Stimulated activated naive B cell treated with anti-CD40 and anti-IgM and Interleukin-4, amounts not matched to agents 10 μg/mL and 1 μg/mL and 100 μg/mL, for 72 hours (primary cell): ENCODE results near the gene PRIM2.
"Not testable (repeated sequence)": the region's sequence is repeated elsewhere in the genome, so short reads cannot be mapped to it uniquely, and the experiment has no call there.

Source experiments
- ATAC-seq, 2 donors: fragments of 150-1000 bp; cut with Tn5 transposase; replicated peaks; 2 replicates each; pipeline ENCODE4 v1.10.0; 2021; ENCODE audit warnings: moderate library complexity in 1 of 2
- DNase-seq: peaks from one replicate; pipeline ENCODE4 v3.0.0; 2021
- H3K27ac Mint-ChIP-seq: one replicate; pipeline ENCODE4 v1.8.0; 2022; ENCODE audit warnings: mild to moderate bottlenecking, mixed read lengths
- H3K27me3 Mint-ChIP-seq, 2 donors: one replicate each; pipeline ENCODE4 v1.8.0; 2022; ENCODE audit warnings: mixed read lengths in 2 of 2
- H3K36me3 Mint-ChIP-seq, 2 donors: one replicate each; pipeline ENCODE4 v1.8.0; 2022; ENCODE audit warnings: mixed read lengths in 2 of 2, mild to moderate bottlenecking in 1 of 2
- H3K4me1 Mint-ChIP-seq, 2 donors: one replicate each; pipeline ENCODE4 v1.8.0; 2022; ENCODE audit warnings: mixed read lengths in 2 of 2, mild to moderate bottlenecking in 1 of 2
- H3K4me3 Mint-ChIP-seq, 2 donors: one replicate each; pipeline ENCODE4 v1.8.0; 2022; ENCODE audit warnings: mild to moderate bottlenecking in 2 of 2, mixed read lengths in 2 of 2, moderate library complexity in 1 of 2
- H3K9me3 Mint-ChIP-seq, 2 donors: one replicate each; pipeline ENCODE4 v1.8.0; 2022; ENCODE audit warnings: mixed read lengths in 2 of 2, mild to moderate bottlenecking in 1 of 2

Gene PRIM2

GRCh38 chr6:57557855-57558254 is 240.4 kb downstream of the PRIM2 start:
- not testable (repeated sequence) for H3K36me3 Mint-ChIP-seq, H3K27me3 Mint-ChIP-seq, ATAC-seq, H3K4me3 Mint-ChIP-seq, H3K9me3 Mint-ChIP-seq, DNase-seq, H3K27ac Mint-ChIP-seq, H3K4me1 Mint-ChIP-seq

- H3K27ac Mint-ChIP-seq, H3K27me3 Mint-ChIP-seq, H3K36me3 Mint-ChIP-seq, ATAC-seq, DNase-seq, H3K4me3 Mint-ChIP-seq, H3K9me3 Mint-ChIP-seq, H3K4me1 Mint-ChIP-seq: not testable (repeated sequence)
These were observed 241.7 kb downstream of the PRIM2 start for GRCh38 chr6:57559170-57559569.

- H3K27ac Mint-ChIP-seq, ATAC-seq, H3K27me3 Mint-ChIP-seq, DNase-seq, H3K36me3 Mint-ChIP-seq, H3K4me1 Mint-ChIP-seq, H3K9me3 Mint-ChIP-seq, H3K4me3 Mint-ChIP-seq: not testable (repeated sequence)
These were observed 244.8 kb downstream of the PRIM2 start for GRCh38 chr6:57562233-57562632.

- DNase-seq, H3K9me3 Mint-ChIP-seq, H3K27me3 Mint-ChIP-seq, H3K27ac Mint-ChIP-seq, H3K36me3 Mint-ChIP-seq, H3K4me1 Mint-ChIP-seq, H3K4me3 Mint-ChIP-seq, ATAC-seq: not testable (repeated sequence)
These were observed 254.7 kb downstream of the PRIM2 start for GRCh38 chr6:57572119-57572518.

- H3K27ac Mint-ChIP-seq, H3K9me3 Mint-ChIP-seq, H3K4me1 Mint-ChIP-seq, H3K27me3 Mint-ChIP-seq, H3K36me3 Mint-ChIP-seq, H3K4me3 Mint-ChIP-seq, DNase-seq, ATAC-seq: not testable (repeated sequence)
These were observed 255.4 kb downstream of the PRIM2 start for GRCh38 chr6:57572844-57573243.

- H3K4me1 Mint-ChIP-seq, H3K27ac Mint-ChIP-seq, H3K9me3 Mint-ChIP-seq, ATAC-seq, H3K4me3 Mint-ChIP-seq, H3K36me3 Mint-ChIP-seq, DNase-seq, H3K27me3 Mint-ChIP-seq: not testable (repeated sequence)
These were observed 259.6 kb downstream of the PRIM2 start for GRCh38 chr6:57577023-57577422.

GRCh38 chr6:57579489-57579888 is 262.1 kb downstream of the PRIM2 start:
- H3K9me3 Mint-ChIP-seq, H3K27ac Mint-ChIP-seq, H3K4me1 Mint-ChIP-seq, H3K27me3 Mint-ChIP-seq, H3K36me3 Mint-ChIP-seq, H3K4me3 Mint-ChIP-seq, ATAC-seq, DNase-seq: not testable (repeated sequence)

GRCh38 chr6:57581586-57581985 is 264.2 kb downstream of the PRIM2 start:
- H3K36me3 Mint-ChIP-seq, result peaks cover 3 to 16% of the 10 kb centered on the region in 2 donors
- H3K4me1 Mint-ChIP-seq, H3K9me3 Mint-ChIP-seq, DNase-seq, ATAC-seq, H3K27me3 Mint-ChIP-seq, H3K27ac Mint-ChIP-seq, H3K4me3 Mint-ChIP-seq: not testable (repeated sequence)

- H3K36me3 Mint-ChIP-seq, result peaks cover 10 to 12% of the 10 kb centered on the region in 2 donors
- H3K27ac Mint-ChIP-seq, DNase-seq, H3K4me3 Mint-ChIP-seq, H3K27me3 Mint-ChIP-seq, H3K4me1 Mint-ChIP-seq, ATAC-seq, H3K9me3 Mint-ChIP-seq: not testable (repeated sequence)
These were observed 283.7 kb downstream of the PRIM2 start for GRCh38 chr6:57601105-57601504.

- H3K27ac Mint-ChIP-seq, H3K9me3 Mint-ChIP-seq, DNase-seq, H3K4me1 Mint-ChIP-seq, ATAC-seq, H3K4me3 Mint-ChIP-seq, H3K27me3 Mint-ChIP-seq: not testable (repeated sequence)
- peaks cover 24 to 33% of the 10 kb centered on the region in 2 donors for H3K36me3 Mint-ChIP-seq
These were observed 287.9 kb downstream of the PRIM2 start for GRCh38 chr6:57605303-57605702.

GRCh38 chr6:57606331-57606730 is 288.9 kb downstream of the PRIM2 start:
- H3K36me3 Mint-ChIP-seq, result peaks cover 26 to 33% of the 10 kb centered on the region in 2 donors
- not testable (repeated sequence) for H3K27me3 Mint-ChIP-seq, ATAC-seq, H3K4me3 Mint-ChIP-seq, H3K9me3 Mint-ChIP-seq, H3K27ac Mint-ChIP-seq, DNase-seq, H3K4me1 Mint-ChIP-seq

- not testable (repeated sequence) for H3K9me3 Mint-ChIP-seq, H3K27ac Mint-ChIP-seq, DNase-seq, H3K27me3 Mint-ChIP-seq, H3K4me1 Mint-ChIP-seq, H3K4me3 Mint-ChIP-seq, ATAC-seq
- H3K36me3 Mint-ChIP-seq, result peaks cover 16 to 22% of the 10 kb centered on the region in 2 donors
These were observed 293.2 kb downstream of the PRIM2 start for GRCh38 chr6:57610612-57611011.

GRCh38 chr6:57618959-57619358 is 301.5 kb downstream of the PRIM2 start:
- ATAC-seq, DNase-seq, H3K27ac Mint-ChIP-seq, H3K27me3 Mint-ChIP-seq, H3K9me3 Mint-ChIP-seq, H3K4me3 Mint-ChIP-seq, H3K4me1 Mint-ChIP-seq: not testable (repeated sequence)
- H3K36me3 Mint-ChIP-seq, result peaks cover 12 to 26% of the 10 kb centered on the region in 2 donors

GRCh38 chr6:57631773-57632172 is 314.3 kb downstream of the PRIM2 start:
- not testable (repeated sequence) for H3K27ac Mint-ChIP-seq, DNase-seq, ATAC-seq, H3K4me3 Mint-ChIP-seq, H3K4me1 Mint-ChIP-seq, H3K9me3 Mint-ChIP-seq, H3K27me3 Mint-ChIP-seq
- peaks cover 10 to 29% of the 10 kb centered on the region in 2 donors for H3K36me3 Mint-ChIP-seq

GRCh38 chr6:57658526-57658925 is 341.1 kb downstream of the PRIM2 start:
- not testable (repeated sequence) for H3K27me3 Mint-ChIP-seq, H3K4me1 Mint-ChIP-seq, H3K4me3 Mint-ChIP-seq, H3K9me3 Mint-ChIP-seq, H3K27ac Mint-ChIP-seq, H3K36me3 Mint-ChIP-seq, ATAC-seq, DNase-seq

GRCh38 chr6:57659794-57660193 is 342.4 kb downstream of the PRIM2 start:
- H3K9me3 Mint-ChIP-seq, H3K36me3 Mint-ChIP-seq, DNase-seq, H3K4me1 Mint-ChIP-seq, H3K4me3 Mint-ChIP-seq, ATAC-seq, H3K27me3 Mint-ChIP-seq, H3K27ac Mint-ChIP-seq: not testable (repeated sequence)
